ENCODE measurements around the gene SAAL1.
A peak's percentile ranks its signal among the peaks of the same experiment; 100 is the strongest.
"Not testable (repeated sequence)": the region's sequence is repeated elsewhere in the genome, so short reads cannot be mapped to it uniquely, and the experiment has no call there.

The SAAL1 gene, protein sequence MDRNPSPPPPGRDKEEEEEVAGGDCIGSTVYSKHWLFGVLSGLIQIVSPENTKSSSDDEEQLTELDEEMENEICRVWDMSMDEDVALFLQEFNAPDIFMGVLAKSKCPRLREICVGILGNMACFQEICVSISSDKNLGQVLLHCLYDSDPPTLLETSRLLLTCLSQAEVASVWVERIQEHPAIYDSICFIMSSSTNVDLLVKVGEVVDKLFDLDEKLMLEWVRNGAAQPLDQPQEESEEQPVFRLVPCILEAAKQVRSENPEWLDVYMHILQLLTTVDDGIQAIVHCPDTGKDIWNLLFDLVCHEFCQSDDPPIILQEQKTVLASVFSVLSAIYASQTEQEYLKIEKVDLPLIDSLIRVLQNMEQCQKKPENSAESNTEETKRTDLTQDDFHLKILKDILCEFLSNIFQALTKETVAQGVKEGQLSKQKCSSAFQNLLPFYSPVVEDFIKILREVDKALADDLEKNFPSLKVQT

DNA sequence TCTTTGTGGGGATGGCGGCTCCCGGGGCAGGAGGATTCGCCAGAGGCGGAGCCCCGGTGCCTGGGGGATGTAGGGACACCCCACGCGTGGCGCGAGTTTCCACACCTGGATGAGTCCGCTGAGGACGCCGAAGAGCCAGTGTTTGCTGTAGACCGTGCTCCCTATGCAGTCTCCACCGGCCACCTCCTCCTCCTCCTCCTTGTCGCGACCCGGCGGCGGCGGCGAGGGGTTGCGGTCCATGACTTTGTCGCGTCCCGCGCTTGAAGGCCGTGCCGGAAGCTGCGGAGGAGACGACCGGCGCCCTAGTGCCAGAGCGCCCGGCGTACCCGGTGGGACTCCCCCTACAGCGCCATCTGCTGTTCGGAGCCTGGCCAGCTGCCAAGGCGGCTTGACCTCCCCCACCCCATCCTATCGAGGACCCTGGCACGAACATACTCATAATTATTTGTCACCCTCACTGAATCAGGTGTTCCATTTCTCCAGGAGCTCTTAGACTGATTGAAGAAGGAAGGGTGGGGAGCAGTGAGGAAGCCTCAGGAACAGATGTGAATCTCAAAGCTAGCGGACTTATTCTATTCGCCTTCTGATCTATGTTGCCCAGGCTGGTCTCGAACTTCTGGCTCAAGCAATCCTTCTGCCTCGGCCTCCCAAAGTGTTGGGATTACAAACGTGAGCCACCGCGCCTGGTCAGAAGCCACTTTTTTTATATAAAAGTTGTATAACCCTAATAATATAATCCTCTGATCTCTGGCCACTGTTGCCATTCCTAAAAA, at the start of gene SAAL1:
Gene SAAL1, minus strand, starts transcription at position 281 of the 773 bp plus-strand sequence. Its CDS starts 41 bp downstream, at position 240.
- DNase-seq (ENCODE audit: low spot score), result peak; percentile 89

DNA sequence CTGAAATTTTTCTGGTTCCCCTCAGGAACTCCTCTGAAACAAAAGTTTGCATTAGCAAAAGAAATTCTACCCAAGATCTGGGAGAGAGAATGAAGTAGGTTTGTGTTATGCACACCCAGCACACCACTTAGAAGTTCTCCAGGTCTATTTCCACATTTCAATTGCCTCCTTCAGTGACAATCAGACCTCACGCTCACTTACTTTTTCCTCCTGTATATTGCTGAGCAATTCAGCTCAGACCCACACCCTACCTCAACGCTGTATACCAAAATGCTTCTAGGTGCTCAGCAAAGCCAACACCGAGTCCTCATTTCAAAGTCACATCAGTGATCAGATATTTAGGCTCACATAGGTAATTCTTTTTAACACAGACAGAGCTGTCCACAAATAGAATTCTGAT, 45.7 kb upstream of the SAAL1 start:
- no peak for DNase-seq (ENCODE audit: low spot score)

GRCh38 chr11:18145837-18146236, 40.0 kb upstream of the SAAL1 start:
- DNase-seq (ENCODE audit: low spot score), result no peak

DNA sequence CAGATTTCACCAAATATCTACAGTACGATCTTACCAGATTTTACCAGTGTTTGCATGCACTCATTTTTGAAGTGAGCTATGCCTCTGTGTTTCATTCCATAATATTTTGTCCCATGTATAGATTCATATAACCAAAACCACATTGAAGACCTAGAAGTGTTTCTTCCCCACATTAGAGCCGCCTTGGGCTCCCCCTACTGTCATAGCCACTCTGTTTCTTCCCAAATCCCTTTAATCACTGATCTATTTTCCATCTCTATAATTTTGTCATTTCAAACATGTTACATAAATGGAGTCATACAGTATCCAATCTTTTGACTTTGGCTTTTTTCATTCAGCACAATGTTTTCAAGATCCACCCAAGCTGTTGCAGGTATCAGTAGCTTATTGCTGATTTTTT, 39.1 kb upstream of the SAAL1 start:
- DNase-seq (ENCODE audit: low spot score), result no peak

DNA sequence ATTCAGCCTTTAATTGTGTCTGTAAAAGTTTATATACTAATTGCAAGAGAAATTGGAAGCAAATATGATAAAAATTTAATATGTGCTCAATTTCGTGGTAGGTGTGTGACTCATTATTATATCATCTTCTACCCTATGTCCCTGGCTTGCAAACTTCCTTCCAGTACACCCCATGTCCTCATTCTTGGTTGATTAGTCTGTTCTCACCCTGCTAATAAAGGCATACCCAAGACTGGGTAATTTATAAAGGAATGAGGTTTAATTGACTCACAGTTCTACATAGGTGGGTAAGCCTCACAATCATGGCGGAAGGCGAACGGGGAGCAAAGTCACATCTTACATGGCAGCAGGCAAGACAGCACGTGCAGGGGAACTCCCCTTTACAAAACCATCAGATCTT, 38.4 kb upstream of the SAAL1 start:
- peak; percentile 83 for DNase-seq (ENCODE audit: low spot score)

DNA sequence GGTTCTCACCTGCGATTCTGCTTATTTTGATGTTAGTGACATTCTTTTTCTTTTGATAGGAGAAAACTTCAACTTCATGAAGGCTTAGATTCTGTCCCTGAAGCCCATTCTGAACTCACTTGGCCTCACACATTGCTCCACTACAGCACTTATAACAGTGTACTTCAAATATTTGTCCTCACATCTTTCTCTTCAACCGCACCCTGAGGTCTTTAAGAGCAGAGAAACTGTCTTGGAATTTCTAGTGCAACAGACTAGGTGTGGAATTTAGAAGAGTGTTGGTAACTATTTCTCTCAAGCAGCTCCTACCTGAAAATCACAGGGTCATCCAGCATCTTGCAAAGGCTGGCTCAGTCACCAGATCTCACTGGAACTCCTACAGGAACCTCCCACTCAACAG, 34.3 kb upstream of the SAAL1 start:
- no peak for DNase-seq (ENCODE audit: low spot score)

DNA sequence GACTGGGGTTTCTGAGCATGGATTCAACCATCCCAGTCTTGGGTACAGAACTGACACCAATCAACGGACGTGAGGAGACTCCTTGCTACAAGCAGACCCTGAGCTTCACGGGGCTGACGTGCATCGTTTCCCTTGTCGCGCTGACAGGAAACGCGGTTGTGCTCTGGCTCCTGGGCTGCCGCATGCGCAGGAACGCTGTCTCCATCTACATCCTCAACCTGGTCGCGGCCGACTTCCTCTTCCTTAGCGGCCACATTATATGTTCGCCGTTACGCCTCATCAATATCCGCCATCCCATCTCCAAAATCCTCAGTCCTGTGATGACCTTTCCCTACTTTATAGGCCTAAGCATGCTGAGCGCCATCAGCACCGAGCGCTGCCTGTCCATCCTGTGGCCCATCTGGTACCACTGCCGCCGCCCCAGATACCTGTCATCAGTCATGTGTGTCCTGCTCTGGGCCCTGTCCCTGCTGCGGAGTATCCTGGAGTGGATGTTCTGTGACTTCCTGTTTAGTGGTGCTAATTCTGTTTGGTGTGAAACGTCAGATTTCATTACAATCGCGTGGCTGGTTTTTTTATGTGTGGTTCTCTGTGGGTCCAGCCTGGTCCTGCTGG, 31.4 kb upstream of the SAAL1 start:
- no peak for DNase-seq (ENCODE audit: low spot score)

DNA sequence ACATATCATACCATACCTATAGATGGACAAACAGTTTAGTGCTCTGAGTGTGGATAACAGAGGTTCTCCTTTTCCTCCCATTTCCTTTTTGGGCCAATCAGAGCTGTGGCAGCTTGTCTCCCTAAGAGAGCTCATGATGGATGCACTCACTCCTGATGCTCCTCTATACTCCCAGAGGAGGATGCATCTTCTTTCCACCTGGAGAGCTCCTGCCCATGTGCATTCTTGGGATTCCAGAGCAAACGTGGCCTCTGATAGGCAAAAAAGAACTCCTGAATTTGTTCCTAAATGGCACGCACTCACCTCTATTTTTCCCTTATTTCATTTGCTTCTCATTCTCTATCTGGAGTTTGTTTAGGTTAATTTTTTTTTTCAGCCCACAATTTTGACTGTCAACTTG, 29.4 kb upstream of the SAAL1 start:
- no peak for DNase-seq (ENCODE audit: low spot score)

DNA sequence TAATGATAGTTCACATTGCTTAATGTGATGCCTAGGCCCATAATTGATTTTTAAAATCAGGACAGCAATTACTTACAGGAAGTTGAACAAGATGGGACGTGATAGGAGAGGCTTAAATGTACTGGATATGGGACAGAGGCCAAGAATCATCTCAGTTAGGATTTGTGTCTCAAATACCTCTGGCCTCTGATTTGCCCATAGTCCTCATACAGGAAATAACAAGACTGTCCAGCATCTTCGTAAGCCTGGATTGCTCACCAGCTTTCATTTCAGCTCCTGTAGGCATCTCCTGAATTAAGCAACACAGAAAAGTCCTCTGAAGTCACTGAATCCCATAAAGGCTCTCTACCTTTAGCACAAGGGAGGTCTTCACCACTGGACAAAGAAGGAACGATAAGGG, 26.5 kb upstream of the SAAL1 start, which contains the start of gene MRGPRX3:
Gene MRGPRX3, plus strand, starts transcription at position 231 of the 400 bp plus-strand sequence. CDS start 4,632 bp downstream, outside the sequence.
- no peak for DNase-seq (ENCODE audit: low spot score)

DNA sequence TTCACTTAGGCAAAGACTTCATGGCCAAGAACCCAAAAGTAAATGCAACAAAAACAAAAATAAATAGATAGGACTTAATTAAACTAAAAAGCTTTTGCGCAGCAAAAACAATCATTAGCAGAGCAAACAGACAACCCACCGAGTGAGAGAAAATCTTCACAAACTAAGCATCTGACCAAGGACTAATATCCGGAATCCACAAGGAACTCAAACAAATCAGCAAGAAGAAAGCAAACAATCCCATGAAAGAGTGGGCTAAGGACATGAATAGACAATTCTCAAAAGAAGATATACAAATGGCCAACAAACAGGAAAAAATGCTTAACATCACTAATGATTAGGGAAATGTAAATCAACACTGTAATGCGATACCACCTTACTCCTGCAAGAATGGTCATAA, 25.2 kb upstream of the SAAL1 start:
- not testable (repeated sequence) for DNase-seq (ENCODE audit: low spot score)

GRCh38 chr11:18121331-18121828, 15.5 kb upstream of the SAAL1 start:
- not testable (repeated sequence) for DNase-seq (ENCODE audit: low spot score)

DNA sequence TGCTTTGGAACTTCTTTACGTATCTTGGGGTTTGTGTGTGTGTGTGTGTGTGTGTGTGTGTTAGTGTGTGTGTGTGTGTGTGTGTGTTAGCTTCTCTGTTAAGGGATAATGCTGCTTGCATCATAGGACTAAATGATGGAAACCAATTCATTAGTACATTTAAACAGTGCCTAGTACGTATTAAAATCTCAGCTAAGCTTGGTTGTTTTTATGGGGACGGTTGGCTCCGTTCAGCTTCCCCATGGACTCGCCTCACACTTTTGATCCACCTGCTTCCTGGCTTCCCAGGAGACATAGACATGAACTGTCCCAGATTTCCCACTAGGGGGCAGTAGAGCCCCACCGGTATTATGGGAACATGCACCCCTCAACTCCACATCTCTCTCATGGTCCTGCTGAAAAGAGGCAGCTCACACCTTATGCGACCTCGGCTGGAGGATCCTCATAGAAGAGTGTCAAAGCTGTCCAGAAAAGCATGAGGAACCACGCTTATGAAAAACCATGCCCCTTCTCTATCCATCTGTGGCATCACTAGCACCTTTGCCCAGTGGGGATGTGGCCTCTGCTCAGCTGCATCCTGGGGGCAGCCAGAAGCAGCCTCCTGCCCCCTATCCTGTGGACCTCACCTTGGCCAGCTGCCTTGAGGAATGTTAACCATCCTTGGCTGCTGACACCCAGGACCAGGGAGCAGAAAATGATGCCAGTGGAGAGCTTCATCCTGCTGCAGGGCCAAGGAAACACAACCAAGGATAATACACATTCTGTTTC, 9.7 kb upstream of the SAAL1 start:
- DNase-seq (ENCODE audit: low spot score), result peak; percentile 72

- no peak for DNase-seq (ENCODE audit: low spot score)
Observed at GRCh38 chr11:18111005-18111404, 5.1 kb upstream of the SAAL1 start.

DNA sequence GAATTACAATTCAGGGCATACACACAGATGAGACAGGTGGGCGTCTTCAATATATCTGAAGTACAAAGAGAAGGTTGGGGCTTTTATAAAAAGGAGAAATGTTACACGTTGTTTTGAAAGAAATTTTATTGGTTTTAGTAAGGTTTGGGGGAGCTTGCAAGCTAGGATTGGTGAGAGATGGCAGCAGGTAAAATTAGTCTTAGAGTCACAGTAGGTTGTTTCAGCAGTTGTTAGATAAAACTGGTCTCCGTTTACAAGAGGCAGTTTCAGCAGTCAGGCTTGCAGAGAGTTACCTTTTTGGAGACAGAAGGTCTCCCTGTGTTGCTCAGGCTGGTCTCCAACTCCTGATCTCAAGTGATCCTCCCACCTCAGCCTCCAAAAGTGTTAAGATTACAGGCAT, 2.4 kb upstream of the SAAL1 start:
- no peak for DNase-seq (ENCODE audit: low spot score)

DNA sequence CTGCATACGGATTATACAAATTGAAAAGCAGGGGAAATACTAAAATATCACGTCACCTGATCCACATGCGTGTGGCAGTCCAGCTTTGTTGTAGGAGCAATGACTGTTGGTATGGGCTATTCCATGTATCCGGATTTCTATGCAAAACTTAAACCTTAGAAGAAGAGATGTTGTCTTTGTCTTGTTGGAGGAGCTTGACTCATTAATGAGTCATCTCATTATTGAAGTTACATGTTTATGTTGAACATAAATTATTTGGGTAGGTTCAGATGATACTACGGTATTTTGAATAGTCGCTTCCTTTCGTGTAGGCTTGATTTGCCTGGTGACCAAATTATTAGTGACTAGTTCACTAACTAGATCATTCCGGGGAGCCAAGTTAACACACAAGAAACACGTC, 806 bp upstream of the SAAL1 start:
- DNase-seq (ENCODE audit: low spot score), result peak; percentile 51

GRCh38 chr11:18105086-18105801, 638 bp downstream of the SAAL1 start:
- peak; percentile 24 for DNase-seq (ENCODE audit: low spot score)

DNA sequence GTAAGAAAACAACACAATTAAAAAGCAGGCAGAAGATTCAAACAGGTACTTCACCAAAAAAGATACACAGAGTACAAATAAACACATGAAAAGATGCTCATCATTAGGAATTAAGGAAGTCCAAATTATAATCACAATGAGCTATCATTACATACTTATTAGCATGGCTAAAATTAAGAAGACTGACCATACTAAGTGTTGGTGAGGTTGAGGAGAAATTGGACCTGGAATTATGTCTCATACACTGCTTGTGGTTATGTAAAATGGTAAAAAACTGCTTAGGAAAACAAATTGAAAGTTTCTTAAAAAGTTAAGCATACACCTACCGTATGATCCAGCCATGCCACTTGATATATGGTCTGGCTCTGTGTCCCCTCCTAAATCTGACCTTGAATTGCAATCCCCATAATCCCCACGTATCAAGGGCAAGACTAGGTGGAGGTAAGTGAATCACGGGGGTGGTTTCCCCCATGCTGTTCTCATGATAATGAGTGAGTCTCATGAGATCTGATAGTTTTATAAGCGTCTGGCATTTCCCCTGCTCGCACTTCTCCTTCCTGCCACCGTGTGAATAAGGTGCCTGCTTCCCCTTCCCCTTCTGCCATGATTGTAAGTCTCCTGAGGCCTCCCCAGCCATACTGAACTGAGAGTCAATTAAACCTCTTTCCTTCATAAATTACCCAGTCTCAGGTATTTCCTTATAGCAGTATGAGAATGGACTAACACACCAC, 4.8 kb downstream of the SAAL1 start:
- DNase-seq (ENCODE audit: low spot score), result no peak

GRCh38 chr11:18093959-18094358, 11.9 kb downstream of the SAAL1 start:
- DNase-seq (ENCODE audit: low spot score), result no peak

DNA sequence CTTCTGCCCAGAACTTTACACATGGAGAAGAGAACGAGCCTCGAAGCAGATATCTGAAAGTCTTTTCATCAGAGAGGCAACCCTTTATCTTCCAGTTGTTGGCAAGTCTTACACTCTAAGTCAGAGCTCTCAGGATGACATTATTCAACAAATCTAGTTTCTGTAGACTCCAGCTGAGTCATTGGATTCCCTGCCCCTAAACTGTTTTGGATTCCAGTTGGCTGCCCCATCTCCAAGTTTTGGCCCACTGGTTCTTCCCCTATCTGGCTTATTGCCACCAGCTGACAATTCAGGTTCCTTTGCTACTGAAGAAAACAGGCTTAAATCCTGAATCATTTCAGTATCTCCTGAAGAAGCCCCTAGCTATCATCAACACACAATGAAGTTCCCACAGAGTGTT, 14.2 kb downstream of the SAAL1 start:
- no peak for DNase-seq (ENCODE audit: low spot score)

DNA sequence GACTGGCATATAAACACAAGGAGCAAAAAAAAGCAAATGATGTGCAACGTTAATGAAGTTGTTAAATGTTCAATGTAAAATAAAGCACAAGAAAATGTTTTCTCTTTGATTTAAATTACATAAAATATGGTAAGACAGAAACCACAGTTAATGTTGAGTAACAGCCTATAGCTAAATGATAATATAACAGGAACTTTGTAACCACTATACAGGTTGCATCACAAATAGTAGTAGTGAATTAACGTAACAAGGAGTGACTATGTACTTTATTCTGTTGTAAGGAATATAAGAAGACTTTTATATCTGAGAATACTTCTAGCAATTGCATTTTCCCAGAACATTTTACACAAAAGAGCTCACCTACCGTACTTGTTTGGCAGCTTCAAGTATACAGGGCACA, 16.9 kb downstream of the SAAL1 start:
- no peak for DNase-seq (ENCODE audit: low spot score)
